Endothelial cell (in vitro differentiated cells): ENCODE data around the gene OTUB1. TPM values are rescaled to one million over a fixed set of nuclear protein-coding genes. Genes with fewer than 3 reads are reported as not detected.

ENCODE experiments used
- DNase-seq: peaks from one replicate; pipeline ENCODE4 v3.0.0; 2021; ENCODE audit warnings: low spot score
- H3K27ac Mint-ChIP-seq: one replicate; pipeline ENCODE4 v1.8.0; 2021; ENCODE audit warnings: mixed read lengths, inconsistent platforms; ENCODE audit not compliant: unreplicated experiment
- H3K27me3 Mint-ChIP-seq: one replicate; pipeline ENCODE4 v1.8.0; 2021; ENCODE audit warnings: mild to moderate bottlenecking, moderate library complexity, mixed read lengths, inconsistent platforms; ENCODE audit not compliant: unreplicated experiment
- H3K36me3 Mint-ChIP-seq: one replicate; pipeline ENCODE4 v1.8.0; 2021; ENCODE audit warnings: mild to moderate bottlenecking, low read depth, mixed read lengths, inconsistent platforms; ENCODE audit not compliant: unreplicated experiment
- H3K4me1 Mint-ChIP-seq: one replicate; pipeline ENCODE4 v1.8.0; 2021; ENCODE audit warnings: mild to moderate bottlenecking, mixed read lengths, inconsistent platforms; ENCODE audit not compliant: unreplicated experiment
- H3K4me3 Mint-ChIP-seq: one replicate; pipeline ENCODE4 v1.8.0; 2021; ENCODE audit warnings: mild to moderate bottlenecking, mixed read lengths, inconsistent platforms; ENCODE audit not compliant: unreplicated experiment
- H3K9me3 Mint-ChIP-seq: one replicate; pipeline ENCODE4 v1.8.0; 2021; ENCODE audit warnings: mixed read lengths, inconsistent platforms; ENCODE audit not compliant: unreplicated experiment
- CTCF ChIP-seq: fragments of 200-600 bp; sonication (generic); IDR thresholded peaks from one replicate; pipeline ENCODE4 v1.5.0; 2021; ENCODE audit warnings: antibody characterized with exemption; ENCODE audit not compliant: unreplicated experiment
- total RNA-seq: library from RNA; stranded (reverse); fragmentation: NEBNext Ultra II Directional; extraction: Animal tissue kit (Norgen Biotek cat#: 25700); gene quantifications from one replicate; pipeline ENCODE4 v1.2.1, GENCODE V29; 2021; ENCODE audit not compliant: unreplicated experiment

The OTUB1 gene
- total RNA-seq, 1 donor from 2014 or later: 69.8 TPM

- DNase-seq: peak; percentile 65
- no peak for TF ChIP-seq CTCF
- Mint-ChIP-seq H3K36me3 (no peaks in the 10 kb centered on the region), H3K4me1 (peaks cover 19% of the 10 kb centered on the region), H3K27ac (no peak overlapping the region), H3K27me3 (peaks cover 19% of the 10 kb centered on the region), H3K4me3 (no peak overlapping the region), H3K9me3 (no peaks in the 10 kb centered on the region)
Measured at GRCh38 chr11:64028398-64029115, 42.3 kb downstream of the OTUB1 start.

GRCh38 chr11:64029773-64030172 is 43.5 kb downstream of the OTUB1 start:
- Mint-ChIP-seq H3K4me3 (no peak overlapping the region), H3K27ac (no peak overlapping the region), H3K4me1 (peaks cover 18% of the 10 kb centered on the region), H3K36me3 (peaks cover 6% of the 10 kb centered on the region), H3K9me3 (no peaks in the 10 kb centered on the region), H3K27me3 (peaks cover 26% of the 10 kb centered on the region)
- TF ChIP-seq CTCF: no peak
- no peak for DNase-seq

- Mint-ChIP-seq H3K27me3 (peaks cover 32% of the 10 kb centered on the region), H3K27ac (no peak overlapping the region), H3K9me3 (no peaks in the 10 kb centered on the region), H3K4me1 (peaks cover 13% of the 10 kb centered on the region), H3K4me3 (no peak overlapping the region), H3K36me3 (peaks cover 6% of the 10 kb centered on the region)
- TF ChIP-seq CTCF: no peak
- no peak for DNase-seq
Measured at GRCh38 chr11:64031001-64031400, 44.8 kb downstream of the OTUB1 start.

GRCh38 chr11:64032050-64032449 is 45.8 kb downstream of the OTUB1 start:
- H3K9me3 Mint-ChIP-seq: no peaks in the 10 kb centered on the region
- H3K4me3 Mint-ChIP-seq: no peak overlapping the region
- H3K27me3 Mint-ChIP-seq: peaks cover 26% of the 10 kb centered on the region
- peaks cover 10% of the 10 kb centered on the region for H3K4me1 Mint-ChIP-seq
- no peak for TF ChIP-seq CTCF
- H3K27ac Mint-ChIP-seq: no peak overlapping the region
- DNase-seq: no peak
- peaks cover 6% of the 10 kb centered on the region for H3K36me3 Mint-ChIP-seq

DNA sequence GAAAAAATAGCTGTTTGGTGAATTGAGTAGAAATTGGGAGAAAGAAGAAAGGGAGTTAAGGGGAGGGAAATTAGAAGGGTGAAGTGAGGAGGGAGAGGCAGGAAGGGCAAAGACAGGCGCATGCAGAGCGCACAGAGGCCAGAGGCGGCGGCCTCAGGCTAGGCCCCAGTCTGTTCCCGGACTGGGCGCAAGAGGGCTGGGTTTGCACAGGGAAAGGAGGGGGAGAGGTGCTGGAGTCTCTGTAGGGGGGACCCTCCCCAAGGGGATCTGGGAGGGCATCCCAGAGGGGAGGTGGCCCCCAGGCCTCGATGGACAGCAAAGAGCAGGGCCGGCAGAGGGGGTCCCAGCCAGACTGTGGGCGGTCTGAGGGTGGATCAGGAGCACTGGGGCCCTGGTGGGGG is 48.2 kb downstream of the OTUB1 start:
- peaks cover 6% of the 10 kb centered on the region for H3K36me3 Mint-ChIP-seq
- H3K27ac Mint-ChIP-seq: peak overlapping the region; percentile 14
- no peak for TF ChIP-seq CTCF
- H3K4me1 Mint-ChIP-seq: peaks cover 3% of the 10 kb centered on the region
- no peaks in the 10 kb centered on the region for H3K9me3 Mint-ChIP-seq
- no peak for DNase-seq
- H3K27me3 Mint-ChIP-seq: peaks cover 24% of the 10 kb centered on the region
- peak overlapping the region; percentile 14 for H3K4me3 Mint-ChIP-seq
